Measurements from ENCODE around the gene CRMP1.

DNA sequence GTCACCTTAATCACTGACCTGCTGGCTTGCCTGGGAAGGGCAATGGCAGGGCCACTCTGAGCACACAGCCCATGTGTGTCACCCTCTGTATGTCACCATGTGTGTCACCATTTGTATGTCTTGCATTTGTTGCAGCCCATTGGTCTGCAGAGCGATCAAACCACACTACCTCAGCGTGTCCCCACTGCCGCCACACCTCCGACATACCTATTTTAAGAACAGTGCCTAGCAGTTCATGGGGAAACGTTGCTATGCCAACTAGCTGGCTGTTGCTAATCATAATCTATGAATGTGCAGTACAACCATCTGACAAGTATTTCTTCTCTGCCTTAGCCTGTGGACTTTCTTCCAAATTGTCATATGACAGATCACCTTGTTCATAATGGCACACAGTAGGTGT lies 8.0 kb upstream of the CRMP1 start:
- TF ChIP-seq CTCF (conservative IDR thresholded peaks at IDR 0.05; ENCODE audit: low read depth, low read length) (no peak), RCOR1 (IDR thresholded peaks at IDR 0.05; ENCODE audit: insufficient replicate concordance, low read length) (no peak), POLR2A (IDR thresholded peaks at IDR 0.05; ENCODE audit: low read depth, low read length) (no peak), MAZ (IDR thresholded peaks at IDR 0.05; ENCODE audit: borderline replicate concordance, low read depth, low read length) (no peak), MAFK (IDR thresholded peaks at IDR 0.05; ENCODE audit: low read depth, low read length) (no peak), BHLHE40 (IDR thresholded peaks at IDR 0.05; ENCODE audit: low read depth, low read length) (no peak), RAD21 (IDR thresholded peaks at IDR 0.05; ENCODE audit: low read length) (no peak), MXI1 (IDR thresholded peaks at IDR 0.05; ENCODE audit: borderline replicate concordance, low read depth, low read length) (no peak), CEBPB (IDR thresholded peaks at IDR 0.05; ENCODE audit: low read depth, low read length) (no peak)
- TF ChIP-seq, protein P1, sequence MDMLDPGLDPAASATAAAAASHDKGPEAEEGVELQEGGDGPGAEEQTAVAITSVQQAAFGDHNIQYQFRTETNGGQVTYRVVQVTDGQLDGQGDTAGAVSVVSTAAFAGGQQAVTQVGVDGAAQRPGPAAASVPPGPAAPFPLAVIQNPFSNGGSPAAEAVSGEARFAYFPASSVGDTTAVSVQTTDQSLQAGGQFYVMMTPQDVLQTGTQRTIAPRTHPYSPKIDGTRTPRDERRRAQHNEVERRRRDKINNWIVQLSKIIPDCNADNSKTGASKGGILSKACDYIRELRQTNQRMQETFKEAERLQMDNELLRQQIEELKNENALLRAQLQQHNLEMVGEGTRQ (IDR thresholded peaks at IDR 0.05; ENCODE audit: low read depth, low read length), result no peak
- TF ChIP-seq, protein P2, sequence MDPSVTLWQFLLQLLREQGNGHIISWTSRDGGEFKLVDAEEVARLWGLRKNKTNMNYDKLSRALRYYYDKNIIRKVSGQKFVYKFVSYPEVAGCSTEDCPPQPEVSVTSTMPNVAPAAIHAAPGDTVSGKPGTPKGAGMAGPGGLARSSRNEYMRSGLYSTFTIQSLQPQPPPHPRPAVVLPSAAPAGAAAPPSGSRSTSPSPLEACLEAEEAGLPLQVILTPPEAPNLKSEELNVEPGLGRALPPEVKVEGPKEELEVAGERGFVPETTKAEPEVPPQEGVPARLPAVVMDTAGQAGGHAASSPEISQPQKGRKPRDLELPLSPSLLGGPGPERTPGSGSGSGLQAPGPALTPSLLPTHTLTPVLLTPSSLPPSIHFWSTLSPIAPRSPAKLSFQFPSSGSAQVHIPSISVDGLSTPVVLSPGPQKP (IDR thresholded peaks at IDR 0.05; ENCODE audit: borderline replicate concordance, low read depth, low read length), result no peak
